GM12873 (cell line): ENCODE data around the gene LDAF1.

ENCODE experiments used
- TF ChIP-seq, protein P1 (sequence below): IDR thresholded peaks from 2 replicates; pipeline ENCODE4 v1.5.1; 2012; ENCODE audit warnings: low read depth, mild to moderate bottlenecking, moderate library complexity, low read length, control low read depth; ENCODE audit not compliant: insufficient read depth; ENCODE audit errors: missing control alignments

The LDAF1 gene

DNA sequence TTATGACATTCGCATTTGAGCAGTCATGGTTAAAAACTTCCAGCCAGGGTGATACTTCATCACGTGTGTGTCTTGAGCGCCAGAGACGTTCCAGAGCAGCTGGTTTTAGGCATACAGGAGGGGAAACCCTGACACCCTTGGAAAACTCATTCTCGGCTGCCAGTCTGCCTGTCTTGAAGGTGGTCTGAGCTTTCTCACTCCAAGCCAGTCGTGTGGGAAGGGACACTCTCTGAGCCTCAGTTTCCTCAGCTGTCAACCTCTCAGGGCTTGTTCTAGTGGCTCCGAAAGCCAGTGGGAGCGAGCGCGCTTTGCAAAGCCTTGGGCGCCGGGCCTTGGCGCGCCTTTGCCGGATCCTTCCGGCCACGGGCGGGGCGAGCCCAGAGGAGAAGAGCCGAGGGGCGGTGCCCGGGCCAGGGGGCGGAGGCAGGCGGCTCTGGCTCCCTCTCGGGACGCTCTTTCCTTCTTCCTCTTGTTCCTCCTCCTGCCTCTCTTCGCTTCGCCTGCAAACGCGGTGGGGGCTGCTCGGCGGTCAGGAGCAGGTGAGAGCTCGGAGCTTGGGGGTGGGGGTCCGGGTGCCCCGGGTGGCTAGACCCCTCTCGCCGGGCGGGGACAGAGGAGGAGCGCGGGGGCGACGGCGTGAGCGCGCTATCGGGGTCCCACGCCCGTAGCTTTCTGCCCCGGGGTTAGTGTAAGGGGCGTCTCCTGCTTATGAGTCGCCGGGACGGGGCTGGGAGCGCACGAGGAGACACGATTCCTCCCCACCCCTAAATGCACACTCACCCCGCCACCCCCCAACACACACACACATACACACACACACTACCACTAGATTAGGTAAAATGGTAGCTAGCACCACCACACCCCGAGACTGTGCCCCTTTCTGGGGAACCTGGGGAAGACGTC is at the start of gene LDAF1:
Gene LDAF1 (plus strand): TSS at position 467 of the 903 bp plus-strand sequence. CDS start 2,509 bp downstream, outside the sequence.
- TF ChIP-seq, protein P1, sequence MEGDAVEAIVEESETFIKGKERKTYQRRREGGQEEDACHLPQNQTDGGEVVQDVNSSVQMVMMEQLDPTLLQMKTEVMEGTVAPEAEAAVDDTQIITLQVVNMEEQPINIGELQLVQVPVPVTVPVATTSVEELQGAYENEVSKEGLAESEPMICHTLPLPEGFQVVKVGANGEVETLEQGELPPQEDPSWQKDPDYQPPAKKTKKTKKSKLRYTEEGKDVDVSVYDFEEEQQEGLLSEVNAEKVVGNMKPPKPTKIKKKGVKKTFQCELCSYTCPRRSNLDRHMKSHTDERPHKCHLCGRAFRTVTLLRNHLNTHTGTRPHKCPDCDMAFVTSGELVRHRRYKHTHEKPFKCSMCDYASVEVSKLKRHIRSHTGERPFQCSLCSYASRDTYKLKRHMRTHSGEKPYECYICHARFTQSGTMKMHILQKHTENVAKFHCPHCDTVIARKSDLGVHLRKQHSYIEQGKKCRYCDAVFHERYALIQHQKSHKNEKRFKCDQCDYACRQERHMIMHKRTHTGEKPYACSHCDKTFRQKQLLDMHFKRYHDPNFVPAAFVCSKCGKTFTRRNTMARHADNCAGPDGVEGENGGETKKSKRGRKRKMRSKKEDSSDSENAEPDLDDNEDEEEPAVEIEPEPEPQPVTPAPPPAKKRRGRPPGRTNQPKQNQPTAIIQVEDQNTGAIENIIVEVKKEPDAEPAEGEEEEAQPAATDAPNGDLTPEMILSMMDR: no peak

GRCh38 chr16:21116148-21116693 is 42.3 kb upstream of the LDAF1 start:
- TF ChIP-seq, protein P1: no peak

GRCh38 chr16:21117567-21117966 is 40.9 kb upstream of the LDAF1 start:
- TF ChIP-seq, protein P1: no peak

GRCh38 chr16:21120976-21121520 is 37.4 kb upstream of the LDAF1 start:
- TF ChIP-seq, protein P1: no peak

- TF ChIP-seq, protein P1: no peak
Measured at GRCh38 chr16:21125191-21125590, 33.3 kb upstream of the LDAF1 start.

GRCh38 chr16:21126518-21126917 is 32.0 kb upstream of the LDAF1 start:
- TF ChIP-seq, protein P1: no peak

- TF ChIP-seq, protein P1: no peak
Measured at GRCh38 chr16:21128991-21129390, 29.5 kb upstream of the LDAF1 start.
